ENCODE data around the gene SHMT2. TPM values are rescaled to one million over a fixed set of nuclear protein-coding genes. Genes with fewer than 3 reads are reported as not detected.
"Not testable (repeated sequence)": the region's sequence is repeated elsewhere in the genome, so short reads cannot be mapped to it uniquely, and the experiment has no call there.

The SHMT2 gene
- polyA plus RNA-seq, 4 donors = 69.7 to 86.9 (median 71.7) TPM

GRCh38 chr12:57258977-57259970 lies 29.8 kb downstream of the SHMT2 start:
- no peak for DNase-seq (ENCODE audit: low read depth in 4 of 4, low spot score in 3 of 4)

- DNase-seq (ENCODE audit: low read depth in 4 of 4, low spot score in 3 of 4) = no peak
These were observed 30.9 kb downstream of the SHMT2 start for GRCh38 chr12:57260366-57260765.

GRCh38 chr12:57261428-57261865 lies 31.9 kb downstream of the SHMT2 start:
- DNase-seq (ENCODE audit: low read depth in 4 of 4, low spot score in 3 of 4) = no peak

- no peak for DNase-seq (ENCODE audit: low read depth in 4 of 4, low spot score in 3 of 4)
These were observed 32.8 kb downstream of the SHMT2 start for GRCh38 chr12:57262126-57262822.

GRCh38 chr12:57263096-57263495 lies 33.6 kb downstream of the SHMT2 start:
- no peak for DNase-seq (ENCODE audit: low read depth in 4 of 4, low spot score in 3 of 4)

- DNase-seq (ENCODE audit: low read depth in 4 of 4, low spot score in 3 of 4) = no peak
These were observed 37.2 kb downstream of the SHMT2 start for GRCh38 chr12:57266681-57267080.

GRCh38 chr12:57268264-57268663 lies 38.8 kb downstream of the SHMT2 start:
- DNase-seq (ENCODE audit: low read depth in 4 of 4, low spot score in 3 of 4) = no peak

- no peak for DNase-seq (ENCODE audit: low read depth in 4 of 4, low spot score in 3 of 4)
These were observed 41.5 kb downstream of the SHMT2 start for GRCh38 chr12:57270966-57271470.

GRCh38 chr12:57272337-57273151 lies 43.0 kb downstream of the SHMT2 start:
- no peak for DNase-seq (ENCODE audit: low read depth in 4 of 4, low spot score in 3 of 4)

GRCh38 chr12:57273516-57273915 lies 44.0 kb downstream of the SHMT2 start:
- DNase-seq (ENCODE audit: low read depth in 4 of 4, low spot score in 3 of 4) = no peak

- DNase-seq (ENCODE audit: low read depth in 4 of 4, low spot score in 3 of 4) = not testable (repeated sequence)
These were observed 46.7 kb downstream of the SHMT2 start for GRCh38 chr12:57276233-57276632.

GRCh38 chr12:57276935-57277563 lies 47.5 kb downstream of the SHMT2 start:
- no peak for DNase-seq (ENCODE audit: low read depth in 4 of 4, low spot score in 3 of 4)

- no peak for DNase-seq (ENCODE audit: low read depth in 4 of 4, low spot score in 3 of 4)
These were observed 49.2 kb downstream of the SHMT2 start for GRCh38 chr12:57278465-57279381.

GRCh38 chr12:57280211-57281062 lies 50.9 kb downstream of the SHMT2 start:
- no peak for DNase-seq (ENCODE audit: low read depth in 4 of 4, low spot score in 3 of 4)

- DNase-seq (ENCODE audit: low read depth in 4 of 4, low spot score in 3 of 4) = not testable (repeated sequence)
These were observed 52.6 kb downstream of the SHMT2 start for GRCh38 chr12:57282073-57282472.
